Calu3 (cell line): ENCODE results near the gene ARHGAP25. TPM values are rescaled to one million over a fixed set of nuclear protein-coding genes. Genes with fewer than 3 reads are reported as not detected.

Source experiments
- BruUV-seq: library from RNA; stranded (reverse); fragments of 400-500 nt; replicated peaks from 2 replicates; lab custom pipeline; 2021; lab: Mats Ljungman, UMichigan
- CTCF ChIA-PET: fragments of 300-600 bp; sonication (Branson Sonifier 250); formaldehyde crosslinking; loops from one replicate; lab custom pipeline; 2022; ENCODE audit warnings: antibody characterized with exemption; lab: Charles Lee
- DNase-seq: peaks from one replicate; pipeline ENCODE4 v3.0.0; 2022
- H3K27ac Mint-ChIP-seq: one replicate; pipeline ENCODE4 v1.8.0; 2022; ENCODE audit warnings: mixed read lengths; ENCODE audit not compliant: unreplicated experiment
- H3K27me3 Mint-ChIP-seq: one replicate; pipeline ENCODE4 v1.8.0; 2022; ENCODE audit warnings: mixed read lengths; ENCODE audit not compliant: unreplicated experiment
- H3K36me3 Mint-ChIP-seq: one replicate; pipeline ENCODE4 v1.8.0; 2022; ENCODE audit warnings: mild to moderate bottlenecking, moderate library complexity, mixed read lengths; ENCODE audit not compliant: insufficient read depth, unreplicated experiment
- H3K4me1 Mint-ChIP-seq: one replicate; pipeline ENCODE4 v1.8.0; 2022; ENCODE audit warnings: mild to moderate bottlenecking, low read depth, mixed read lengths; ENCODE audit not compliant: unreplicated experiment
- H3K4me3 Mint-ChIP-seq: one replicate; pipeline ENCODE4 v1.8.0; 2022; ENCODE audit warnings: mild to moderate bottlenecking, low read depth, moderate library complexity, mixed read lengths; ENCODE audit not compliant: unreplicated experiment
- H3K9me3 Mint-ChIP-seq: one replicate; pipeline ENCODE4 v1.8.0; 2022; ENCODE audit warnings: low read depth, mixed read lengths; ENCODE audit not compliant: unreplicated experiment
- CTCF ChIP-seq: fragments of 200-600 bp; IDR thresholded peaks from one replicate; pipeline ENCODE4 v1.8.0; 2022; ENCODE audit warnings: antibody characterized with exemption; ENCODE audit not compliant: unreplicated experiment
- intact Hi-C: fragments of 100-400 bp; cut with micrococcal nuclease; formaldehyde crosslinking; loops from one replicate; pipeline ENCODE4 v1.10.0; 2022; ENCODE audit not compliant: unreplicated experiment
- total RNA-seq: library from RNA; stranded (reverse); gene quantifications from 2 replicates; pipeline ENCODE4 v1.2.3, GENCODE V29; 2022

Gene ARHGAP25
- total RNA-seq, 1 experiment from 2014 or later: not detected

GRCh38 chr2:68730828-68731227 is 3.8 kb upstream of the ARHGAP25 start:
- DNase-seq: no peak
- Mint-ChIP-seq H3K27me3 (peaks cover 34% of the 10 kb centered on the region), H3K9me3 (no peaks in the 10 kb centered on the region), H3K4me3 (no peak overlapping the region), H3K27ac (no peak overlapping the region), H3K36me3 (no peaks in the 10 kb centered on the region), H3K4me1 (peaks cover 12% of the 10 kb centered on the region)
- CTCF ChIA-PET: interaction anchor here (1.3 kb wide), 1 partner anchor 10 kb away, joined by 3 read pairs; no protein-coding TSS in a partner anchor
- intact Hi-C loops: no loop called here
- no TSS peak for BruUV-seq
- no peak for TF ChIP-seq CTCF

- CTCF ChIA-PET: interaction anchor here (1.3 kb wide), 1 partner anchor 8 kb away, joined by 3 read pairs; no protein-coding TSS in a partner anchor
- H3K4me1 Mint-ChIP-seq: peaks cover 12% of the 10 kb centered on the region
- no peaks in the 10 kb centered on the region for H3K36me3 Mint-ChIP-seq
- peaks cover 22% of the 10 kb centered on the region for H3K27me3 Mint-ChIP-seq
- no TSS peak for BruUV-seq
- TF ChIP-seq CTCF: no peak
- intact Hi-C loops: no loop called here
- DNase-seq: no peak
- no peak overlapping the region for H3K27ac Mint-ChIP-seq
- H3K4me3 Mint-ChIP-seq: no peak overlapping the region
- H3K9me3 Mint-ChIP-seq: no peaks in the 10 kb centered on the region
Observed at GRCh38 chr2:68732036-68732932, 2.3 kb upstream of the ARHGAP25 start.

DNA sequence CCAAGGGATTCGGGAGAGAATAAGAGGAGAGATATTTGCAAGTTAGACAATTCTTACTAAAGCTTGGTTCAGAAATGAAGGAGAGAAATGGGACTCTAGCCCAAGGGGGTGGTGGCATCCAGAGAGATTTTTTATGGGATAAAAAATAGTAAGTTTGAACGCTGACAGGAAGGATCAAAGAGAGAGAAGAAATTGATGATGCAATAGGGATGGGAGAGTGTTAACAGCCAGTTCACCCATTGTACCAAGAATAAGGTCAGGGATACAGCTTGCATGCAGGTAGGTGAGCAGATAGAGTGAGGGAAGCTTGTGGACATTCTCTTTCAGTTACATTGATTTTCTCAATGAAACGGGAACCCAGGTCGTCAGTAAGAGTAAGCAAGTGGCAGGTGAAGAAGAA is 1.2 kb upstream of the ARHGAP25 start:
- no peaks in the 10 kb centered on the region for H3K9me3 Mint-ChIP-seq
- no peaks in the 10 kb centered on the region for H3K36me3 Mint-ChIP-seq
- no peak overlapping the region for H3K27ac Mint-ChIP-seq
- H3K4me1 Mint-ChIP-seq: peaks cover 12% of the 10 kb centered on the region
- H3K4me3 Mint-ChIP-seq: no peak overlapping the region
- TF ChIP-seq CTCF: no peak
- DNase-seq: no peak
- H3K27me3 Mint-ChIP-seq: peaks cover 12% of the 10 kb centered on the region
- BruUV-seq: no TSS peak
- intact Hi-C loops: no loop called here
- CTCF ChIA-PET: no interaction called here

DNA sequence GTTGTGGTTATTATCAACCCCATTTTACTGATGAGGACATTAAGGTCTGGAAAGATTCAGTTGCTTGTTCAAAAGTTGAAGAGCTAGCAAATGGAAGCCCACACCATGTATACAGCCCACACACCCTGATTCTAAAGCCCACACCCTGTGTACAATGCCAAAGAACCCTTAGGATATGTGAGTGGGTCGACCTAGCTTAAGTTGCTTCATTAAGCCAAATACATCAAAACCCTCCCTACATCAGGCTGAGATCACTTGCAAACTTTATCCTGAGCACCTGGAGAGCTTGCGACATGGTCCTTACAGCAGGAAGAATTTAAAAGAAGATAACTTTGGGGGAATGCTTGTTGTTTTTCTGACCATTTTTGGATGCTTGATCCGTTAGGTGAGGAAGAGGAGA is 435 bp upstream of the ARHGAP25 start:
- intact Hi-C loops: no loop called here
- Mint-ChIP-seq H3K4me3 (no peak overlapping the region), H3K27ac (no peak overlapping the region), H3K36me3 (no peaks in the 10 kb centered on the region), H3K27me3 (peaks cover 4% of the 10 kb centered on the region), H3K9me3 (no peaks in the 10 kb centered on the region), H3K4me1 (peaks cover 12% of the 10 kb centered on the region)
- CTCF ChIA-PET: no interaction called here
- no peak for TF ChIP-seq CTCF
- BruUV-seq: no TSS peak
- DNase-seq: no peak
